ENCODE measurements around the gene FGF18.

GRCh38 chr5:171433982-171434676 is 14.7 kb downstream of the FGF18 start:
- TF ChIP-seq CTCF (IDR thresholded peaks at IDR 0.05) (no peak), POLR2A (IDR thresholded peaks at IDR 0.05) (no peak)
